ENCODE measurements around the gene LRRN1.

LRRN1 gene

DNA sequence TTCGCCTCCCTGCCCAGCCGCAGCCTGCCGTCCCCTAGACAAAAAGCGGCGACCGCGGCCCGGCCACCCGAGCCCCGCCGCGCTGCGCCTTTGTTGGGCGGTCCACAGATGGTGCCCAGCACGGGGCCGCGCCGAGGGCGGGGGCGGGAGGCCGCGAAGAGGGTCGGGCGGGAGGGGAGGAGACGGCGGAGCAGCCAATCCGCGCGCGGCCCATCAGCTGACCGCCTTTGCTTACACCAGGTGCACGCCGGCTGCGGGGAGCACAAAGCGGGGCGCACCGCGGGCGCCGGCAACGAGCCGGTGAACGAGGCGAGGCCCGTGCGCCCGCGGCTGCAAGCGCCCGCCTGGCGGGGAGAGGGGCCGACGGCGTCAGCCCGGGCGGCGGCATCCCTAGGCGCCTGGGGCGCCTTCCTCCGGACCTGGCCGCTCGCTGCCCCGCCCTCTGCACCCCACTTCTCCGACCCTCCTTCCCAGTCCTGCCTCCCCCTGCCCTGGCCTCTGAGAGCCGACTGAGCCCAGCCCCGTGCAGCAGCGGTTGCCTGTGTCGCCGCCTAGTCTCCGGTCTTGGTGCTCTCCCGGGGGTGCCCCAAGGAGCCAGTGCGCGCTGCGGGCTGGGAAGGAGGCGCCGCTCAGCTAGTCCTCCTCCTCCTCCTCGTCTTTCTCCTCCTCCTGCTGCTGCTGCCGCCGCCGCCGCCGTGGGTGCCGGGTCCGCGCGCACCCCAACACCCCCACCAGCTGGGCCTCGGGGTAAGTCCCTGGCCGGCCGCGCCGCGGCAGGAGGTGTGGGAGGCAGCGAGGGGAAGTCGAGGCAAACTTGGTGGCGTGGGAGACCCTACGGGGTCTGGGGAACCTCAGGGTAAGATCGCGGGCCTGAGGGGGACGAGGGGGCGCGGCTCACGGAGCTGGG is at the start of gene LRRN1:
TSS of gene LRRN1 (plus strand) at position 259 of the 907 bp plus-strand sequence. CDS start 45,211 bp downstream, outside the sequence.
- DNase-seq, result no peak

DNA sequence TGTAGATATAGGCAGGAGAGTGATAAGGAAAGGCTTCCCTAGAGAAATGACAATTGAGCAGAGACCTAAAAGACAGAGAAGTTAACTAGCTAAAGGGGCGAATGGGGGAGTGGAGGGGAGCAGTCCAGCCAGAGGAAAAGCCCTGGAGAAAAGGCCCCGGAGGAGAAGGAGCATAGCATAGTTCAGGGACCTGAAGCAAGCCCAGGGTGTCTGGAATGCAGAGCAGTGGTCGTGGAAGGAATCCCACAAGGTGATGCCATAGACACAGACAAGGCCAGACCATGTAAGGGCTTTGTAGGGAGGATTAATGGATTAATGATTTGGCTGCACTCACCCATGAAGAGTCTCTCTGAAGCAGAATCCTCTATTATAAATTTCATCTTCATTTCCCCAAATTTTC is 45.8 kb upstream of the LRRN1 start:
- DNase-seq, result no peak

DNA sequence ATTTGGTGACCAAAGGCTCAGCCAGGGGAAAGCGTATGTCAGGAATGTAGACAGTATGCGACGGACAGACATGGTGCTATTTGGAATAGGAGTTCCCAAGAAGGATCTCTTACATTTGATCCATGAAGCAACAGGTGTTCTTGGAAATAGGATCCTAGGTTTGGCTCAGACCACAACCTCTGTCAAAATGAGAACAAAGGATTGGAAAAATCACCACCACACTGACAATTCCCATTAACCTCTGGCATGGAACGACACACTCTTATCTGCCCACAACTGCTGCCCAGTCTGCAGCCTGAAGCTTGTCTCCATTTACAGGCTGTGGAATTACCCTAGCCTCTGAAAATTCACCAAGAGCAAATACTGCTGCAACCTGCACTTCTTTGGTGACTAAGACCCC is 33.6 kb upstream of the LRRN1 start:
- no peak for DNase-seq

DNA sequence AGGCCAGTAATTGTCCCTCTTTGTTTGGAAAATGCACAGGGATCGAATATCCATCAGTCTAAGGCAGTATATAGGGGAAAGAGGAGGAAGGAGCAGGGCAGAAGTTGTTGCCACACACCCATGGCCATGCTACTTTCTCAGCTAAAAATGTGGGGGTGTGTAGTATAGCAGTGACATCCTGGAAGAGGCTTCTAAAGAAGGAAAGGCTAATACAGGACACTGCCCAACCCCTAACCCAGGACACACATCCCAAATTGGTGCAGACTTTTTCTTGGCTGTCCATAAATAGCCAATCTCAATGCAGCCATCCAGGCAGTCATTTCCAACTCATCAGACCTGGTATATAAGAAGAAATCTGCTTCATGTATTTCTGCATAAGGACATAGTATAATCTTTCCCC is 33.1 kb upstream of the LRRN1 start:
- DNase-seq, result no peak

DNA sequence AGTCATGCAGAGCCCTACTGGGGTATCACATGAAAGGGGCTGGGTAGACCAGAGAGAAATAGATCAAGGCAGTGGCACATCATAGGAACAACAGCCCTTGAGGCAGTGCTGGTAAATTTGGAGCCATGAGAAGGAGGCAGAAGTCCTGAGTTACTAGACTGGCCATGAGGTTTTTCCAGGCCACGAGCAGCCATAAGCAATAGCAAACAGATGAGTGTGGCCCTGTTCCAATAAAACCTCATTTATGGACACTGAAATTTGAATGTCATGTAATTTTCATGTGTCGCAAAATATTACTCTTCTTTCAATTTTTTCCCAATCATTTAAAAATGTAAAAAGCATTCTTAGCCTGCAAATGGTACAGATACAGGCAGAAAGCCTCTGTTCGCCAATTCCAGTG is 28.1 kb upstream of the LRRN1 start:
- DNase-seq, result no peak

DNA sequence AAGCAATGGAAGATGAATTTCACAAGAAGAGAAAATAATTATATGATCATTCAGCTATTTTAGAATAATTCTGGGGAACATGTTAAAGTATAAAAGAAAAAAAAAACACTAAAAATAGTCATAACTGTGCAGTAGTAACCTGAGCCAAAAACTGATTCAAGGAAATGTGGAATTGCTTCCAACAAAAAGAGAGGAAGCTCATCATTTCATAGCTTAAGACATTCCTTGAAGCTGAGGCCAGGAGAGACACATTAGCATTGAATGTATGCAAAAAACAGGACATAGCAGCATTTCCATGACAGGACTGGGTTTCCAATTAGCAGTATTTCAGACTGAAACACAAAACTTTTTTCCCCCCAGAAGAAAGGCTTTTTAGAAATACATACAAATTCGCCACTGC is 27.7 kb upstream of the LRRN1 start:
- DNase-seq, result no peak

DNA sequence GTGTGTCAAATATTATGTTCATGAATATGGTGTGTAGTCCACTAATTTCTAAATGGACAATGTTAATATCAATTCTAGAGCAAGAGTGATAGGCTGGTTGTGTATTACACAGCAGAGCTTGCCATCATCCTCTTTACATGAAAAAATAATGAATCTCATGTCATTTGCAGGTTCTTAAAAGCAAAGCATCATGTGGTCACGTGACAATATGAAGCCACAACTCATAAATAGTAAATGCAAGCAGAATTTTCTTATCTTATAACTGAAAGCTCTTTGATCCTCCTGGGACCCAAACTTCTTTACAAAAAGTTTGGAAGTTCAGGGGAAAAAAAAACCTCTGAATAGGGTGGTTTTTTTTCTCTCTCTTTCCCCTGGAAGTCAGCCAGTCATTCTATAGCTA is 26.9 kb upstream of the LRRN1 start:
- no peak for DNase-seq

DNA sequence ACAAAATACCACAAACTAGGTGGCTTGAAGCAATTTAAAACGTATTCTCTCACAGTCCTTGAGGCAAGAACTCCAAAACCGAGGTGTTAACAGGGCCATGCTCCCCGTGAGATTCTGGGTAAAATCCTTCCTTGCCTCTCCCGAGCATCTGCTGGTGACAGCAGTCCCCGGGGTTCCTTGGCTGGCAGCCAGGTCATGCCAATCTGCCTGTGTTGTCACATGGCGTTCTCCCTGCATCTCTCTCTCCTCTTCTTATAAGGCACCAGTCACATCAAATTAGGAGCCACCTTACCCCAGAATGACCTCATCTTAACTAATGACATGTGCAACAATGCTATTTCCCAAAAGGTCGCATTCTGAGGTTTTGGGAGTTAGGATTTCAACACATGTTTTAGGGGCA is 26.3 kb upstream of the LRRN1 start:
- no peak for DNase-seq

DNA sequence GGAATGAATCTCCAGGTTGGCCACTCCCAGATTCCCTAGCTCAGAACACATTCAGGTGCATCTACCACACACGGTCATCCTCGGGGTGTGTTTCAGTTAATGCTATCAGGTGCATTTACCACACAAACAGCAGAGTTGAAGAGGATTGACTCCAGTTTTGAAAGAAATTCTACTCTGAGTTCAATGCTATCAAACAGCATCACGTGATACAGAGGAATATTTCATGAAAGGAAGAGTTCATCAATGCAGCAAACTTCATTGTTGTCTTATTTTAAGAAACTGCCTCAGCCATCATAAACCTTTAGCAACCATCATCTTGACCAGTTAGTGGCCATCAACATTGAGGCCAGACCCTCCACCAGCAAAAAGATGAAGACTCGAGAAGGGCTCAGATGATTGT is 22.6 kb upstream of the LRRN1 start:
- DNase-seq, result no peak

DNA sequence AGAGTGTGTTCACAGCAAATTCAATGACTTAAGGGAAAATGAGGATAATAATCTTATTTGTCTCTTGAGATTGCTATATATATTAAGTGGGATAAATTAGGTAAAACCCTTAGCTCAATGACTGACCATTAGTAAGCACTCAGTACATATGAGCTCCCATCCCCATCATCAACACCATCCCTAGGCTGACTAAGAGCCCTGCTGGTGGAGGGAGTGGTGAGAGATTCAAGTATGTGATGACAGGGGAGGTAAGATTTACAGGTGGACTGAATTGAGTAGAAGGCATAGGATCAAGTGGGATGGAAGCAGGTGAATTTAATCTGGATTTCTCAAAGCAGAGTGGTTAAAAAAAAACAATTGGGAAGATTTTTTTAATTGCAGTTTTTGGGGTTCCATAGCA is 21.0 kb upstream of the LRRN1 start:
- DNase-seq, result no peak

DNA sequence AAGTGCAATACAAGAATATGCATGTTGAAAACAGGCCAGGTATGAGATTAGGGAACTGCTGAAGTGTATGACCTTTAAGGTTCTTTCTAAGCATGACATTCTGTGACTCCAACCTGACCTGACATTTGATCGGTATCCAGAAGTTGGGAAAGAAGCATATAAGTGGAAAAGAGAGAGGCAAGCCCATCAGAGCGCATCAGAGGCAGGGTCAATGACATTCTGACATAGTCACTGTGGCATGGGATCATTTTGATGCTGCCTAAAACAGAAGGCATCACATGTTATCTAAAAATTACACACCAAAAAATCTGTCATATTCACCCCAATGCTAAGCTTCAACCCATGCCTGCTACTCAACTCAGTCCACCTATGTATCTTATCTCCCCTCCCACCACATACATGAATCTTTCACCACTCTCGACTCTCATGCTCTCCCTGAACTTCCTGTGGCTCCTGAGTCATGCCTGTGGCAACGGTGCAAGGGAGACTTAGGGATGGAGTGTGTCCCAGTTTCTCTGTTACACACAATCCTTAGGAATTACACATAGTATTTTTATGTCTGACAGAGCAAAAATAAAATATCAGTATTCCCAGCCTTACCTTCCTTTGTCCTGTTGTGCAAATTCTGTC is 20.5 kb upstream of the LRRN1 start:
- DNase-seq, result no peak

DNA sequence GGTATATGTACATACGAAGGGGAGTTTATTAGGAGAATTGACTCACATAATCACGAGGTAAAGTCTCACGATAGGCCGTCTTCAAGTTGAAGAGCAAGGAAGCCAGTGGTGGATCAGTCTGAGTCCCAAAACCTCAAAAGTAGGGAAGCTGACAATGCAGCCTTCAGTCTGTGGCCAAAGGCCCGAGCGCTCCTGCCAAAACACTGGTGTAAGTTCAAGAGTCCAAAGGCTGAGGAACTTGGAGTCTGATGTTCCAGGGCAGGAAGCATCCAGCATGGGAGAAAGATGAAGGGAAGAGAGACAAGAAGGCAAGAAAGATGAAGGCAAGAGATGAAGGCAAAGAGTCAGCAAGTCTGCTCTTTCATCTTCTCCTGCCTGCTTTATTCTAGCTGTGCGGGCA is 16.8 kb upstream of the LRRN1 start:
- no peak for DNase-seq

DNA sequence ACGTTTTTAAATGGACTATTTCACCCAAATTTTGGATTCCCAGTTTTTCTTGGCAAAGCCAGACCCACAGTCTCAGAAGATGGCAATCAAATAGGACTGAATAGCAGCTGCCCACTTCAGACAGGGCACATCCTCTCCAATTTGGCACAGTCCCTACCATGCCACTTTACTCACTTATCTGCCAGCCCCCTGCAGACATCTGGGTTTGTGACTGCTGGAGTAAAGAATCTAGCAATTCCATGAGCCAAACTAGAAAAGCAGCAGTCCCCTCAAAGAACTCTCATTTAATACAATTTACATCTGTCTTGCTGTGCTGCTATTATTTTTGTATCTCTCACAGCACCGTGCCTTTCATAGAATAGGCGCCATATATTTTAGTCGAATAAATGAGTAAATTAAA is 16.0 kb upstream of the LRRN1 start:
- no peak for DNase-seq

DNA sequence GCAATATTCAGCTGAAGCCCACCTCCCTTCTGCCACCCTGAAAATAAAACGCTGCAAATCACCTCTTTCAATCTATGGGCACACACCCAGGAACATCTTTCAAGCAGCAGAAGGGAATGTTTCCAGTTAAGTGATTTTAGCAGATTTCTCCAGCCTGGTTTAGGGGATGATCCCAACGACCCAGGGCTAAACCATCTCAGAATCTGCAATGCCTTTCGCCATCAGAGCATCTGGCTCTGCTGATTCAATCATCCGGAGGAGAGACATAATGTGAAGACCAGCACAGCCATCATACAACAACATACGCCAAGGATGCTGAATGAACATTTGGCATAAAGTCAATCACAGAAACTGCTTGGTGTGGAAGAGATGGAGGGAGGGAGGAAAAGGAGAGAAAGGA is 15.5 kb upstream of the LRRN1 start:
- no peak for DNase-seq

DNA sequence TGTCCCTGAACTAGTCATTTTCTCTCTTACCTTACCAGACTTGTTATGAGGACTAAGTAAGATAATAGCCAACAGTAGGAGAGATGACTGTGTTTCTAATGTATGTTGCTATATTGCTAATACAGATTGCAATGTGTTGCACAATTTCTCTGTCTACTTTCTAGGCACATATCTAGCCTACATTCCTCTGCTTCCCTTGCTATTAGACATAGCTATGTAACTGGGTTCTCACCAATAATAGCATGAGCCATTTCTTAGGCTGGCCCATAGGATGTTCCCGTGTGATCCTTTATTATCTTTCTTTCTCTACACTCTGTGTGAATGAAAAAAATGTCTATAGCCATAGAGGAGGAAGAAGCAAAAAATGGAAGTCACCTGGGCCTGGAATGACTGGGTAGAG is 6.8 kb upstream of the LRRN1 start:
- DNase-seq, result no peak

DNA sequence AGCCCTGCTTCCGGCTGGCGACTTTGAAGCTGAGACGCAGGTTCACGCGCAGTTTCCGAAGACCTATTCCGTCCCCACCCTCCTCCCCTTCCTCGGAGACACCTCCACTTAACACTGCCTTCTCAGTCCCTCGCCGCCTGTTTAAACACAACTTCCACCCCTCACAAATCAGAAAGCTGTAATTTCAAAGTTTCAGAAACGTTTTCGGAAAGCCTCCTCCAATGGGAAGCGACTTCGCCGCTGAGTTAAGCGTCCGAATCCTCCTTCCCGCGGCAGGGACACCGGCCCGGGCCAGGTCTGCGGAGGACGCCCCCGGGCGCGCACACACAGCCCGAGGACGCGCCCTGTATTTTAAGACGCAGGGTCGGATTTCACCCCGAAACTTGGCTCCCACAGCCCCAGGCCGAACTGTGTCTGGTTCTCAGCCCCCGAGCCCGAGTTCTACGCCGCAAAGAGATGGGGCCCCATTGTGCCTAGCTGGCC is 559 bp upstream of the LRRN1 start:
- no peak for DNase-seq

DNA sequence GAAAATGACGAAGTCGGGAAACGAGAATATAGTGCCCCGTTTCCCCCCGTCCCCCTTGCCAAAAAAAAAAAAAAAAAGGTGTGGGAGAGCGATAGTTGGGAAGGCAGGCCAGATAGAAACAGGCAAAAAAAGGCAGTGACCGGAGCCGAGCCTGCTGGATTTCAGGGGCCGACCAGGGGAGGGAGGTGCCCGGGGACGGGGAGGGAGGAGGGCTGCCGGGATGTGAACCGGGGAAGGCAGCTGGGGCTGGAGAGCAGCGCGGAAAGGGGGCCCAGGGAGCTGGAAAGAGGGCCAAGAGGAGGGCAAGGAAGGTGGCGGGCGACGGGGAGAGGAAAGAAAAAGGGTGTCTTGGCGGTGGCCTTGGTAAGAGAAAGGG is 837 bp downstream of the LRRN1 start:
- DNase-seq, result no peak

DNA sequence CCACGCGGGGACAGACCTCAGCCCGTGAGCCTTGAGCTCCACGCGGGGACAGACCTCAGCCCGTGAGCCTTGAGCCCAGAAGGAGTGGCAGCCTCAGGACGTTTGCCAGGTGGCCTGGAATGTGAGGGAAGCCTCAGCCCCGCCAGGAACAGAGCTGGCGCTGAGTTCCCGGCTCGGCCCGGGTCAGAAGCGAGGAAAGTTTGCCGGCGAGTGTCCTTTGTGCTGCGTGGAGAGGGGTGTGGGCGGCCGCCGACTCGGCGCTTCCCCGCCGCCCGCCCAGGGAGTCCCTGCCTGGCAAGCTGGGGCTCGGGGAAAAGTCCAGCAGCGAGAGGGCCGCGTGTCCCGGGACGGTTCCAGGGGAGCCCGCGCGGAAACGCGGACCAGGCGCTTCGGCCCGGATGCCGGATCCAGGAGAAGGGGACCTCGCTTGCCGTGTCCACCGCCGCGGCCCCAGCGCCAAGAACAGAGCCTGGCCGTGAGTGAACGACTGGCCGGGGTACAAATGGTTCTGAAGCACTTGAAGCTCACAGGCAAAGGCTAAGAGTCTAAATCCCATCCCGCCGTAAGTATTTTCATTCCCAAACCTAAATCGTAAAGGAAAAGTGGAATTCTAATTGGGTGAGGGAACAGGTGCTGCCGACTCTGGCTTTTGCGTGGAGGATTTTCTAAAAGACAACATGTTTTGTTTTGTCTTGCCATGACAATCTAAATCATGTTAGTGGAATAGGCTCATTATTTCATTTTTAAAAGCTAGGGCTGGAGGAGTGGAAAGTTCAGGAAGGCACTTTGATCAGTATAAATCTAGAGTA is 1.7 kb downstream of the LRRN1 start:
- no peak for DNase-seq

DNA sequence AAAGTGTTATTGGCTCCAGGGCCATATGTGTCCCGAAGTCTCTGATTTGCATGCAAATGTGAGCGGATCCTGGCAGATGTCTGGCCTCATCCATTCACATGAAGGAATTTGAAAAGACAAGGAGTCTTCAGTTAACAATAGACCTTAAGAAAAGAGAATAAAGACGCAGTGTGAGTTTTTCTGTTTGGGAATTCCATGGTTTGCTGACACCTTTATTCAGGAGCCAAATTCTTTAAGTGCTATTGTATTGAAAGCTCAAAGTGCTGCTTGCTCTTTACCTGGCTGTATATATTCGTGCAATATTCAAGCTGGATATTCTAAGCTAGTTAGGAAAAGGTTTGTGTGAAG is 2.2 kb downstream of the LRRN1 start:
- DNase-seq, result no peak

DNA sequence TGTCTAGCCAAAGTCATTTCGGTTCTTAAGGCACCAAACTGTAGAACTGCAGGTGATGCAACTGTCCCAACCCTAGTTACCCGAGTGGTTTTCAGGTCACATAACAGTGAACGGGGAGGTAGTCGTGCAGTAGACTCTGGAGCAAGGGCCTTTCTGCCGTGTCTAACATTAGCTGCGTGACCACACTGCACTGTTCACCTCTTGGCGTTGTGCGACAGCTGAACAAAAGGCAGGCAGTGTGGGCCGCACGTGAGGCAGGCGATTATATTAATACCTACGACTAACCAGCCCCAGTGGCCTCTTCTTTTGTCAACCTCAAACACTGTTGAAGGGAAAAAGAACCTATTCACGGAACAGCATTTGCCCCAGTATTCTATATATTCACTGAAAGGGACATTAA is 2.8 kb downstream of the LRRN1 start:
- no peak for DNase-seq

DNA sequence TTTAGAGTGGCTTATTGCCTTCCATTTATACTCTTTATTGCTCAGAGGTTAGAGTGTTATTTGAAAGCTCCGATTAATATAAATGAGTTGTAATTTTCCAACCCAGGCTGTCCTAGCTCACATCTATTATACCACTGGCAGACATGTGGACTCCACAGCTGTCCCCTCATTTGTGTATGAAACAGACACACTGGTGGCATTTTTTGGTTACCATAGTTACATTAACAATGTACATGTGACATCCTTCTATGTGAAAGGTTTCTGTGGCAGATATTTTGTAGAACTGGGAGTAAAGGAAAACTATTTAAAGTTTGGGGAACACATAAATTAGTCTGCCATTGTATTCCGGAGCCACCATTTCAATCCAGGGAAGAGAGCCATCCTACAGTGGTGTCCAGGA is 5.3 kb downstream of the LRRN1 start:
- no peak for DNase-seq

DNA sequence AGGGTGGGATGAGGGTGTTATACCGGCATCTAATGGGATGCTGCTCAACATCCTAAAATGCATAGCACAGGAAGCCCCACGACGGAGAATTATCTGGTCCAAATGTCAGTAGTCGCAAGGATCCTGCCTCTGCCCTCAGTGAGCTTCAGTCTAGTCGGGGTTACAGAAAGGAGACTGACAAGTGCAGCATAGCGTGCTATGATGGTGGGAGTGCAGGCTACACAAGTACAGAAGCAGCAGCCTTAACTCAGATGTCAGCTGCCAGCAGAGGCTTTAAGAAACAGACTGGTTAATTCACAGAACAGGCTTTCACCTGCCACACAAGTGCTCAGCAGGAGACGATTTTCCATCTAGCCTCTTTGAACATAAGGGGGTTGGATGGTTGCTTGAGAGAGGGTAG is 6.9 kb downstream of the LRRN1 start:
- DNase-seq, result no peak

DNA sequence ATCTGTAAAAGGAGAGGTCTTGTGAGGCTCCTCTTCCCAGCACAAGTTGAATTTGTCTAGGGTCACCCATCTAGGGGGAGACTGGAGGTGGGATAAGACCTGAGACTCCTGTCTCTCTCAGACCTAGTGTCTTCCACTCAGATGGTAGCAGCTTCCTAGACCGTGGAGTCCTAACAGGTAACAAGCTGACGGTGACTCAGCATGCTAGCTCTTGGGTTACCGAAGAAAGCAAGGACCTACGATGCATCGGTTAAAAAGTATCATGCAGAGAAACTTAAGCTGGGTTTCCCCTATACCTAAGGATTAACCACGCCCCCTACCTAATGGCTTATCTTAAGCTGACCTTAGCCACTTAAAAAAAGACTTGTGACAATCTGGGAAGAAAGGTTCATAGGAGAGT is 7.6 kb downstream of the LRRN1 start:
- DNase-seq, result no peak

DNA sequence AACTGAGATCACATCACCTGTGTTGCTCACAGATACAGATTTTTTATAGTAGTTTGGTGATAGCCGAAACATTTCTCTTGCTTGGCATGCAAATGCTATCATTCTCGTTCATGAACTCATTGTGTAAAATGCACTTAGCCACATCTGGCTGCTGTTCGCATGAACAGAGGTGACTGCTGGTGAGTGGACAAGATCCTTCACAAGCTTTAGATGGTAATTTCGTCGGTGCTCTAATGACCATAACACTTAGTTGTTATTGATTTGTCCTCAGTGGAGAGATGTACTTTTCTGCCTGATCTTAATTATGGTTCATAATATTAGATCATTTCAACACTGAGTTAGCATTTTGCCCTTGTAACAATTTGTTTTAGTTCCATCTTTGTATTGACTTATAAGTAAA is 13.8 kb downstream of the LRRN1 start:
- DNase-seq, result no peak

Measured in activated effector memory CD4-positive, alpha-beta T cell treated with Interleukin-2 at 50 U/mL for 16 hours (primary cell).